H54 (cell line): Measurements from ENCODE around the gene PDE4B.
"Not testable (repeated sequence)": the region's sequence is repeated elsewhere in the genome, so short reads cannot be mapped to it uniquely, and the experiment has no call there.

Source experiments
- DNase-seq: peaks from one replicate; pipeline ENCODE4 v3.0.0; 2011; ENCODE audit warnings: low spot score, mixed read lengths; ENCODE audit not compliant: insufficient read length
- FAIRE-seq: peaks from 3 replicates; lab custom pipeline; 2011; peaks lifted over from hg19 to GRCh38; lab: Jason Lieb, UNC
- POLR2A ChIP-seq: IDR thresholded peaks from 2 replicates; pipeline ENCODE4 v1.6.1; 2011; ENCODE audit warnings: low read depth, mild to moderate bottlenecking, low read length

The PDE4B gene

DNA sequence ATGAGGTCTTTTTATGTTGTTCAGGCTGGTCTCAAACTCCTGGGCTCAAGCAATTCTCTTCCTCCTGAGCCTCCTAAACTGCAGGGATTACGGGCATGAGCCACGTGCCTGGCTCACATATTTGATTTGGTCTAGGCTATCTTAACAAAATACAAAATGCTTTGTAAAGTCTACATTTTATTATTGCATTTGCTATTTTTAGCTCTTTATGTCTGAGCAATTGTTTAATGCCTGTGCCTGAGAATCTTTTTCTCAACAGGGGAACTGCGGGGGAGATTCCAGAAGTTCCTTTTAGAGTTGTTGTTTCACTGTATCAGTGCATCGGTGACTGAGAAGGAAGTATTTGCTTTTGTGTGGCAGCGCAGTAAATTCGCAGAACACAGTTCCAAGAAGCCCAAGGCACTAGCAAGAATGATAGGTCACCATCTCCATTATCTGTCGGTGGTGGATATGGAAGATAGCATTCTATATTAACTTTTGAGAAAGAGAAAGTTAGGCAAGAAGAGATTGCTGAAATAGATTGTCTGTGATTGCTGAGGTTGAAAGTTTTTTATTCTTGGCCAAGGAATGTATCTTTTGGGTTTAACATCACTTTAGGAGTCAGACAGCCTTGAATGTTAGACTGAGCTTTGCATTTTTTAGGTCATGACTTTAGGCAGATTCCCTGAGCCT is 167.3 kb downstream of the PDE4B start:
- FAIRE-seq (no peak), DNase-seq (no peak)
- no peak for TF ChIP-seq POLR2A

DNA sequence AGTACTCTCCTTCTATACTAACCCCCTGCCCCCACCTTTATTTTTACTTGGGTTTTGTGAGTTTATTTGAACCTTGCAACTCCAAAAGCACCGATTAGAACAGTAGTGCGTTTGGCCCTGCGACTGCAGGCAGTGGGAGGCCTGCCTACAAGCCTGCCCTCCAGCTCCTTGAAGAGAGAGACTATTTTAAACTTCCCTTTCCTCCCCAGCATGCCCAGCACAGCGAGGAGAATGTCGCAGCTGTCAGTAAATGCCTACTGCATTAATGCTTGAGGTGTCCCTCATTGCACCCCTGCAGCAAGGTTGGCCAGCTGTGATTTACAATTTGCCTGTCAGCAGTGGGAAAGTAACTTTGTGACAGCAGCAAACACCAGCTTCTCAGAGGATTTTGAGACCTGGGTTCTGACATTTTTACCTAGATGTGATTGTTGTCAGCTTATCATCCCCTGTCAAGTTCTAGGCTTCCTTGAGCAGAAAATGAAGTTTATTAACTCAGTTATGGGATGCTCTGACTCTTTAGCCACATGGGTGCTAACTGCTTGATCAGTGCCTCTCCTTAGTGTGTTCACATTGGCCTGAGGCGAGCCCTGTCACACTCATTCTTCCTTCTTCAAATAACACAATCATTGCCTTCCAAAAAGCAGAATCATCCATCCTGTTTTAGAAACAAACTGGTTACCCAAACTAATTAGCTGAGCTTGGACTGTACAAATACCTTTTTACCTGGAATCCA is 170.6 kb downstream of the PDE4B start:
- no peak for TF ChIP-seq POLR2A
- FAIRE-seq (no peak), DNase-seq (no peak)

DNA sequence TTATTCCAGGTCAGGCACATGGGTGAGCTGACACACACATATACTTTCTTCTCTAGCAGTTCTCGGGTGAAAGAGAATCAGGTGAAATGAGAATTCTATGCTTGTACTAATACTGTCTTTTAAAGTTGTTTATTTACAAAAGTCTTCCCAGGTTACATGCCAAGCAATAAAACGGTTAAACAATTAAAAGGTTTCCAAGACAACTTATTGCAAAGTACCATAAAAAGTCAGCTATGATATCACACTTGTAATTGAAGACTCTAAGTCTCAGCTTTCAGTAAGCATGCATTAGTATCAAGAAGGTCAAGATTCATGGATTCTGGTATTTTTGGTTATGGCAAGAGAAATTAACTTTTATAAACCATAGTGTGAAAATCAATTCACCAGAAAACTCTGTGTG is 171.4 kb downstream of the PDE4B start:
- FAIRE-seq (no peak), DNase-seq (no peak)
- TF ChIP-seq POLR2A, result no peak

DNA sequence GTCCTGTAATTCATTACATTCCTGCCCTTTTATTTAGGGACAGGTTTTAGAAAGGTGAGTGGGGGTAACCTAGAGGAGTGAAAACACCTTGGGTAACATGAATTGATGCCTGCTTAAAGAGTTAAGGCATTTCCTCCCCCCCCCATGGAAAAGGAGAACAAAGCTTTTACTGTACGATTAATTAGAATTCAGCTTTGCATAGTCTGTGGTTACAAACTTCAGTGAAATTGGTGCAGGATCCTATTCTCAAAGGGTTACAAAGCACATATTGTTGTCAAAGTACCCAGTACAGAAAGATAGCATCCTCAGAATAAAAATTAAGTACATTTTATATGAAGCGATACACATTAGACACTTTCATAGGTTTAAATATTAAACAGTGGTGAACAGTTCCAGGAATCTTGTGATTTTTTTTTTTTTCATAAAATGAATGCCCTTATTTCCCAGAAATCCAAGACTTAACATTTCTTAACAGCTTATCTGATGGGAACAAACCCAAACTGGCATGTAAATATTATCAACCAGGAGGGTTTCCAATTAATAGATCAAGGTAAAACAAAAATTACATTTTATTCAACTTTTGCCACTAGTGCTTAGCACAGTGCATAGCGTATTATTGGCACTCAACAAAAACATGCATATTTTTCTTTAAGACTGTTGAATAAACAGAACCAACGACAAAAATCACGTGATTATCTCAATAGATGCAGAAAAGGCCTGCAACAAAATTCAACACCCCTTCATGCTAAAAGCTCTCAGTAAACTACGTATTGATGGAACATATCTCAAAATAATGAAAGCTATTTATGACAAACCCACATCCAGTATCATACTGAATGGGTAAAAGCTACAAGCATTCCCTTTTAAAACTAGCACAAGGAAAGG is 172.7 kb downstream of the PDE4B start:
- no peak for TF ChIP-seq POLR2A
- DNase-seq (no peak), FAIRE-seq (no peak)

DNA sequence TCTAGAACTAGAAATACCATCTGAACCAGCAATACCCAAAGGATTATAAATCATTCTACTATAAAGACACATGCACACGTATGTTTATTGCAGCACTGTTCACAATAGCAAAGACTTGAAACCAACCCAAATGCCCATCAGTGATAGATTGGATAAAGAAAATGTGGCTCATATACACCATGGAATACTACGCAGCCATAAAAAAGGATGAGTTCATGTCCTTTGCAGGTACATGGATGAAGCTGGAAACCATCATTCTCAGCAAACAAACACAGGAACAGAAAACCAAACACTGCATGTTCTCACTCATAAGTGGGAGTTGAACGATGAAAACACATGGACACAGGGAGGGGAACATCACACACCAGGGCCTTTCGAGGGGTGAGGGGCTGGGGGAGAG is 174.8 kb downstream of the PDE4B start:
- not testable (repeated sequence) for DNase-seq, FAIRE-seq

DNA sequence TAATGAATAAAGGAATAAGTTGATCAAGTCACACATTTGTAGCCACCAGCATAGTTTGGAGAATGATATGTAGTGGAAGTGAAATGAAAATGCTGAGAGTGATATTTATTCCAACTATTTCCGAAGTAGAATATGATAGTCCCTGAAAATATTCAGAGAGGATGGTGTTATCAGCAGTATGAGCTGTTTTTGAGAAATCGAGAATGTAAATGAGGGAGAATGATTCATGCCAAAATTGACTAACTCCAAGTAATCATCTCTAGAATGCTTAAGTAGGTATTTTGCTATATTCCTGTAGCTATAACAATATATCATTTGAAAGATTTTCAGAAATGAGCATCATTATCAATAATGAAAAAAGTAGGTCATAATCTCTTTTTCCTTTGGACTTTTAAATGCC is 178.9 kb downstream of the PDE4B start:
- no peak for DNase-seq
- no peak for TF ChIP-seq POLR2A
- no peak for FAIRE-seq

DNA sequence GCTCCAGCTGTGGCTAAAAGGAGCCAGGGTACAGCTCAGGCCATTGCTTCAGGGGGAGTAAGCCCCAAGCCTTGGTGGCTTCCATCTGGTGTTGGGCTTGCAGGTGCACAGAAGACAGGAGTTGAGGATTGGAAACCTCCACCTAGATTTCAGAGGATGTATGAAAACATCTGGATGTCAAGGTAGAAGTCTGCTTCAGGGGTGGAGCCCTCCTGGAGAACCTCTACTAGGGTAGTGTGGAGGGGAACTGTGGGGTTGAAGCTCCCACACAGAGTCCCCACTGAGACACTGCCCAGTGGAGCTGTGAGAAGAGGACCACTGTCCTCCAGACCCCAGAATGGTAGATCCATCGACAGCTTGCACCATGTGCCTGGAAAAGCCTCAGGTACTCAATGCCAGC is 183.0 kb downstream of the PDE4B start:
- TF ChIP-seq POLR2A, result no peak
- DNase-seq (no peak), FAIRE-seq (no peak)

DNA sequence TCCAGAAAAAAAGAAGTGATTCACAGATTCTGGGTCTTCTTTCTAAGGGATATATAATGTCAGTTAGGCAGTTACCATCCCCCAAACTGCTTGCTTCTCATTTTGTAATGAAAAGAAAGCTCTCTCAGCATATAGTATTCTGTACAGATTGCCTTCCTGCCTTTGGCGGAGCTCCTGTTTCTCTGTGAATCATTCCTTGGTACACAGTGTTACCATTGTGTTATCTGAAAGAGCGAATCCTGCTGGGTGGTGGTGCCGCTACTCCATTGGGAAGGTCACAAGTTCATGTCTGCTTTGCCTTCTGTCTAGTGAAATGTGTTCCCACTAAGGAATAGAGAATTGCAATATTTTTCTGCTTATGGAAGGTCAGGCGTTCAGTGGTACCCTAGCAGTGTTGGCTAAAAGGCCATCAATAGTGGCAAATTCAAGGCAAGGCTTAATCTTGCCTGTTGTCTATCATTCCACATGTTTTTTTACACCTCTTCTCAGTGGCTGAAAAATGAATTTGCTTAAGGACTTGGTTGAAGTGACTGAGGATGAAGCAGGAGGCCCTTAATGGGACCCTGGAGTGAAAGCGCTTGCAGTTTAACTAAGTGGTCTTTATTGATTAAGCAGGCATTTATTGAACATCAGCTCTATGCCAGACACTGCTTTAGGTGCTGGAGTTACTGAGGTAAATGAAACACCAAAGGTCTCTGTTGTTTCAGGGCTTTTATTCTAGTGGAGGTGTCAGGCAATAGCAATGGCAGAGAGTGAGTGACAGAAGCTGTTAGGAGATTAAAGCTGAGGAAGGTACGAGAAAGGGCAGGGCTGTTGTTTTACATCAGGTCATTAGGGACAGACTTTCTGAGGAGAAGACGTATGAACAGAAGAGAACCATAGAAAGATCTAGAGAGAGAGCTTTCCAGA is 186.7 kb downstream of the PDE4B start:
- DNase-seq (no peak), FAIRE-seq (no peak)
- no peak for TF ChIP-seq POLR2A

DNA sequence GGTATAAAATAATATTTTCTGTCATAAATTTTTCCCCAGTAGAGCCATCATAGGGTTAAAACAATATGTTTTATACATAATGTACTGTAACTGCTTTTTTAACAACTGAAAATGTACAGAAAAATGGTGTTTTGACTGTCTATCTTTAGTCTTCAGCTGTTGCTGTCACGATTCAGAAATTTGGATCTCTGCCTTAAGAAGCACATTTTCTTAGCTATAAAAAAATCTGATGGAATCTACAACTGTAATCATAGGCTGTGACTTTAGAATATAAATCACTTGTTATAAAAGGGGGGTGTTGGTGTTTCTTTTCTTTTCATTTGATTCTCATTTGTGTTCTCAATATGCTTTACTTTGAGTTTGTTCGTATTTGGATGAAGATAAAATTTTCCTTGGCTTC is 187.5 kb downstream of the PDE4B start:
- TF ChIP-seq POLR2A, result no peak
- DNase-seq, result no peak
- FAIRE-seq, result no peak

DNA sequence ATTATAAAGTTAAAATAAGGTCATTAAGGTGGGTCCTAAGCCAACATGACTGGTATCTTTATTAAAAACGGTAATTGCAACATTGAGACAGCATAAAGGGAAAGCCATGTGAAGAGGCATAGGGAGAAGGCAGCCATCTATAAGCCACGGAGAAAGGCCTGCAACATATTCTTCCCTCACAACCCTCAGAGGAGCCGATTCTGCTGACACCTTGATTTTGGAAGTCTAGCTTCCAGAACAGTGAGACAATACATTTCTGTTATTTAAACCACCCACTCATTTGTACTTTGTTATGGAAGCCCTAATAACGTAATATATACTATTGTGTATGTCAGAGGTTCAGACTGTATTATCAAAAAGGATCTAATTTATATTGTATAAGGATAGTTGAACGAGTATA is 190.8 kb downstream of the PDE4B start:
- FAIRE-seq (no peak), DNase-seq (no peak)
- no peak for TF ChIP-seq POLR2A

DNA sequence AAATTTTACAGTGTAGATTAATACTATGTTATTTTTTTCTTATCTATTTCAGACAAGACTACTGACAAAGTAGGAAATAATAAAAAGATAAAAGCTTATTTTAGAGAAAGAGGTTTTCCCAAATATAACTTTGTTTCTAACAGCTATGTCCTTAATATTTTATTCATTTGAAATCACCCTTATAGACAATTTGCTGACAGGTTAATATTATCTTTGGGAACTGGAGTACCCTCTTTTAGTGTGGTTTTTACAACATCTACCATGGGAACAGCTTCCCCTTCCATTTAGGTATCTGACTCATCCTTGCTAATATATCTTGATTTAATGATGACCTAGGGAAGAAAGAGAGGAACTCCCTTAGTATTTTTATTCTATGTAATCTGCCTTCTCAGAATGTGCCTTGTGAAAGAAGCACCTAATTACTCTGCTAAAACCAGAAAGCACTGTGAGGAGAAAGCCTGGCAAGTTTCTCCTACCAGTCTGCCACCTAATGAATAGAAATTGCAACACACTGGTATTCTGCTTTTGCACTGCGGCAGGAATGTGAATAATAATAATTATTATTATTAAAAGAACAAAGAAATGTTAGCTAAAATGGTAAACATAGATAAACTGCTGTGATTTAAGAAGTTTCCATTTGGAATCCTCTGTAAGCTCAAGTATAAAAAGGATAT is 192.8 kb downstream of the PDE4B start:
- FAIRE-seq, result no peak
- DNase-seq, result no peak
- no peak for TF ChIP-seq POLR2A

DNA sequence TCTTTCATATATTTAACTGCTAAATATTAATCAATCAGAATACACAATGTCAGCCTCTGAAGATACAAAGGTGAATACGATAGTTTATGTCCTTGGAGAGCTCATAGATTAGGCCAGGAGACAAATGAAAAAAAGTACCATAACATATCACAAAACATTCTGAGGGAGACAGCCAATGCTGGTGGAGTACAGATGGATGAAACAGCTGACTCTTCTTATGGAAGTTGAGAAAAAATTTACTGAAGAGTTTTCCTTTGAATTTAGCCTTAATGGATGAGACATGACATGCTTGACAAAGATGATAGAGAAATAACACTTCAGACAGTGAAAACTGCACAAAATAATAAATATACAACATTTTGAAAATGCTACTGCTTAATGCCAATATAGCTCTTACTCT is 193.5 kb downstream of the PDE4B start:
- DNase-seq (no peak), FAIRE-seq (no peak)
- TF ChIP-seq POLR2A, result no peak

DNA sequence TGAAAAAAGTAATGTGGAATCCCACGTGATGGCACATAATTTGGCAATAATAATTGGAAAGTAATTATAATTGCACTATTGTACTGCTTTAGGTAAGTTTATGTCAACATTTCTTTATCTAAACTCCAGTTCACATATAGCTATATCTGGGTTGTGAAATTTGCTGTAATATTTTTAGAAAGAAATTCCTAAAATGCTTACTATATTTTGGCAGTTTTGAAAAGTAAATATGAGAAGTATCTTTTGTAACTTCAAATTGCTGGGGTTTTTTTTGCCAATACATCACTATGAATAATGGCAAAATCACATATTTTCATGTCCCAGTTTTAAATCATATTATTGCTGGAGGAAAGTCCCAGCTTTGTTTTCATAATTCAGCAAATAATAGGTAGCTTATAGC is 197.5 kb downstream of the PDE4B start:
- TF ChIP-seq POLR2A, result no peak
- DNase-seq (no peak), FAIRE-seq (no peak)
